Parathyroid adenoma (tissue), 2 donors: ENCODE results near the gene ITPR1.
A peak's percentile ranks its signal among the peaks of the same experiment; 100 is the strongest.

Source experiments
- H2AFZ ChIP-seq: fragments of 300-600 bp; sonication (generic); one replicate; pipeline ENCODE4 v1.7.0; 2017; ENCODE audit warnings: antibody characterized with exemption, mild to moderate bottlenecking
- H3K27ac ChIP-seq: fragments of 300-600 bp; sonication (generic); one replicate; pipeline ENCODE4 v1.7.0; 2017
- H3K27me3 ChIP-seq: fragments of 300-600 bp; sonication (generic); one replicate; pipeline ENCODE4 v1.7.0; 2017; ENCODE audit warnings: low read length; ENCODE audit not compliant: control insufficient read depth, insufficient read depth
- H3K36me3 ChIP-seq: fragments of 300-600 bp; sonication (generic); one replicate; pipeline ENCODE4 v1.7.0; 2017; ENCODE audit warnings: low read length; ENCODE audit not compliant: control insufficient read depth, insufficient read depth
- H3K4me1 ChIP-seq: fragments of 300-600 bp; sonication (generic); one replicate; pipeline ENCODE4 v1.7.0; 2017; ENCODE audit warnings: control low read depth
- H3K4me2 ChIP-seq: fragments of 300-600 bp; sonication (generic); one replicate; pipeline ENCODE4 v1.7.0; 2017; ENCODE audit warnings: low read length
- H3K4me3 ChIP-seq: fragments of 300-600 bp; sonication (generic); one replicate; pipeline ENCODE4 v1.7.0; 2017; ENCODE audit warnings: low read depth, low read length
- H3K79me2 ChIP-seq: fragments of 300-600 bp; sonication (generic); one replicate; pipeline ENCODE4 v1.7.0; 2017; ENCODE audit warnings: control low read depth
- H3K9ac ChIP-seq: fragments of 300-600 bp; sonication (generic); one replicate; pipeline ENCODE4 v1.7.0; 2017; ENCODE audit warnings: mild to moderate bottlenecking
- H3K9me3 ChIP-seq: fragments of 300-600 bp; sonication (generic); one replicate; pipeline ENCODE4 v1.7.0; 2017; ENCODE audit warnings: low read length; ENCODE audit not compliant: control insufficient read depth
- CTCF ChIP-seq: fragments of 300-600 bp; sonication (generic); IDR thresholded peaks from one replicate; pipeline ENCODE4 v1.7.0; 2017; ENCODE audit warnings: antibody characterized with exemption, mild to moderate bottlenecking
- donor health status: primary hyperparathyroidism.

The ITPR1 gene

GRCh38 chr3:4745235-4745610 lies 252.1 kb downstream of the ITPR1 start:
- no peaks in the 10 kb centered on the region for H3K9me3 ChIP-seq
- H3K79me2 ChIP-seq, result no peaks in the 10 kb centered on the region
- H3K36me3 ChIP-seq, result no peaks in the 10 kb centered on the region
- peaks cover 56% of the 10 kb centered on the region for H3K4me1 ChIP-seq
- TF ChIP-seq CTCF, result no peak
- H3K27ac ChIP-seq, result peak overlapping the region; percentile 53
- H3K27me3 ChIP-seq, result no peaks in the 10 kb centered on the region
- peak overlapping the region; percentile 2 for H3K4me2 ChIP-seq
- no peak overlapping the region for H2AFZ ChIP-seq
- H3K9ac ChIP-seq, result no peak overlapping the region
- no peak overlapping the region for H3K4me3 ChIP-seq

- no peak for TF ChIP-seq CTCF
- Histone ChIP-seq H3K4me3 (no peak overlapping the region), H3K4me1 (peaks cover 56% of the 10 kb centered on the region), H3K36me3 (no peaks in the 10 kb centered on the region), H3K9ac (no peak overlapping the region), H3K27me3 (no peaks in the 10 kb centered on the region), H2AFZ (peak overlapping the region; percentile 25), H3K27ac (peak overlapping the region; percentile 53), H3K79me2 (no peaks in the 10 kb centered on the region), H3K4me2 (peak overlapping the region; percentile 37), H3K9me3 (no peaks in the 10 kb centered on the region)
Observed at GRCh38 chr3:4746241-4746958, 253.3 kb downstream of the ITPR1 start.

- H3K4me1 ChIP-seq, result peaks cover 50% of the 10 kb centered on the region
- no peak overlapping the region for H3K9ac ChIP-seq
Observed at GRCh38 chr3:4748127-4748526, 255.0 kb downstream of the ITPR1 start.

GRCh38 chr3:4748701-4749378 lies 255.7 kb downstream of the ITPR1 start:
- peak overlapping the region; percentile 97 for H3K27ac ChIP-seq
- H3K9ac ChIP-seq, result no peak overlapping the region
- peaks cover 55% of the 10 kb centered on the region for H3K4me1 ChIP-seq

More at GRCh38 chr3:4748127-4748526, 255.0 kb downstream of the ITPR1 start:
- H3K9me3 ChIP-seq, result no peaks in the 10 kb centered on the region
- no peak for TF ChIP-seq CTCF
- no peaks in the 10 kb centered on the region for H3K27me3 ChIP-seq
- no peaks in the 10 kb centered on the region for H3K79me2 ChIP-seq
- peak overlapping the region; percentile 97 for H3K27ac ChIP-seq
- H3K4me2 ChIP-seq, result no peak overlapping the region
- no peak overlapping the region for H2AFZ ChIP-seq
- no peaks in the 10 kb centered on the region for H3K36me3 ChIP-seq
- H3K4me3 ChIP-seq, result no peak overlapping the region

More at GRCh38 chr3:4748701-4749378, 255.7 kb downstream of the ITPR1 start:
- H3K9me3 ChIP-seq, result no peaks in the 10 kb centered on the region
- no peaks in the 10 kb centered on the region for H3K79me2 ChIP-seq
- no peak overlapping the region for H3K4me3 ChIP-seq
- peak overlapping the region; percentile 52 for H3K4me2 ChIP-seq
- TF ChIP-seq CTCF, result no peak
- no peaks in the 10 kb centered on the region for H3K36me3 ChIP-seq
- no peaks in the 10 kb centered on the region for H3K27me3 ChIP-seq
- no peak overlapping the region for H2AFZ ChIP-seq
